GM23338 (cell line): ENCODE data around the gene CDHR3.

ENCODE experiments used
- CTCF ChIP-seq, 2 experiments: fragments of 200-600 bp in 1 of 2; sonication (generic) in 1 of 2; conservative IDR thresholded peaks; 2 replicates each; pipeline versions ENCODE4 v1.5.1 to v1.6.1; 2016 to 2017; ENCODE audit warnings: antibody characterized with exemption in 2 of 2, low read depth in 2 of 2, mild to moderate bottlenecking in 2 of 2, moderate library complexity in 1 of 2
- ETS1 ChIP-seq: IDR thresholded peaks from 2 replicates; pipeline ENCODE4 v1.6.1; 2016; ENCODE audit warnings: antibody characterized with exemption
- EZH2 ChIP-seq: fragments of 200-600 bp; sonication (generic); IDR thresholded peaks from one replicate; pipeline ENCODE4 v1.8.0; 2017; ENCODE audit warnings: antibody characterized with exemption, mild to moderate bottlenecking, low read depth; ENCODE audit not compliant: unreplicated experiment
- EZH2phosphoT487 ChIP-seq: fragments of 200-600 bp; sonication (generic); IDR thresholded peaks from one replicate; pipeline ENCODE4 v1.8.1; 2018; ENCODE audit warnings: antibody characterized with exemption; ENCODE audit not compliant: unreplicated experiment
- POLR2AphosphoS5 ChIP-seq: IDR thresholded peaks from 2 replicates; pipeline ENCODE4 v1.6.1; 2016; ENCODE audit warnings: antibody characterized with exemption, low read depth
- REST ChIP-seq: IDR thresholded peaks from one replicate; pipeline ENCODE4 v1.6.1; 2018; ENCODE audit warnings: antibody characterized with exemption; ENCODE audit not compliant: unreplicated experiment
- ZNF114 ChIP-seq: fragments of 250-450 bp; sonication (Bioruptor Pico); IDR thresholded peaks from 2 replicates; pipeline ENCODE4 v1.5.0; 2020; ENCODE audit warnings: mild to moderate bottlenecking, moderate library complexity

GRCh38 chr7:106045586-106045985 is 82.5 kb downstream of the CDHR3 start:
- TF ChIP-seq EZH2 (no peak), CTCF (conservative IDR thresholded peaks at IDR 0.05; ENCODE audit: low read depth in 2 of 2) (no peak), POLR2AphosphoS5 (no peak), REST (no peak), EZH2phosphoT487 (no peak), ETS1 (no peak), ZNF114 (CRISPR knock-in tag) (no peak)
